NK-92 (cell line): ENCODE measurements around the gene RBFA.
"Not testable (repeated sequence)": the region's sequence is repeated elsewhere in the genome, so short reads cannot be mapped to it uniquely, and the experiment has no call there.

Source experiments
- DNase-seq: peaks from one replicate; lab custom pipeline; 2025; ENCODE audit not compliant: unreplicated experiment; lab: John Stamatoyannopoulos, UW

The RBFA gene

DNA sequence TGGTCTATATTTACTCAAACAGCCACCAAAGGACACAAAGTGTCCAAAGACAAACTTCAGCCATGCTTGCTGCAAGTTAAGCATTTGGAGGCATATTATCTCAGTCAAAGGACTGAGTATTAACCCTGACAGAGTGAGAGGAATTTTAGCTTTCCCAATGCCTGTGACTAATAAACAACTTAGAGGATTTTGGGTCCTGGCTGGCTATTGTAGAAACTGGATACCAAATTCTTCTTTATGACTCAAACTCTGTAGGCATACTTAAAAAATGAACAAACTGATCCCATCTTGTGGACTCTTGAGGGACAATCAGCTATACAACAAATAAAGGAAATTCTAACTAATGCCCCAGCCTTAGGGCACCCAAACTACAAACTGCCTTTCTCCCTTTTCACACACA lies 6.5 kb upstream of the RBFA start:
- DNase-seq, result not testable (repeated sequence)

DNA sequence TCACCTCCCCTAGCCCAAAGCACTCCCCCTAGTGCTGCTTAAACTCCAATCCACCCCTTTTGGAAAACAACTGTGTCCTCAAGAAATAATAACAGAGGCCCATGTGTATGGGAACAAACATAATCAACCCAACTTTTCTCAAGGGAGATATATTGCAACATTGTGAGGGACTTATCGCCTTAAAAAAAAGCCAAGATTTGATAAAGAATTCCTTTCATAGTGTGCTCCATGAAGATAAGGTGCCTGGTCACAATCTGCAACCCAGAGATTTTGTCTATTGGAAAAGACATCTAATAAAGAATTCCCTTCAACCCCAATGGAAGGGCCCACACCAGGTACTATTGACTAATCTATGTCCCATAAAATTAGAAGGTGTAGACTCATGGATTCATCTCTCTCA lies 4.5 kb upstream of the RBFA start:
- DNase-seq, result no peak

DNA sequence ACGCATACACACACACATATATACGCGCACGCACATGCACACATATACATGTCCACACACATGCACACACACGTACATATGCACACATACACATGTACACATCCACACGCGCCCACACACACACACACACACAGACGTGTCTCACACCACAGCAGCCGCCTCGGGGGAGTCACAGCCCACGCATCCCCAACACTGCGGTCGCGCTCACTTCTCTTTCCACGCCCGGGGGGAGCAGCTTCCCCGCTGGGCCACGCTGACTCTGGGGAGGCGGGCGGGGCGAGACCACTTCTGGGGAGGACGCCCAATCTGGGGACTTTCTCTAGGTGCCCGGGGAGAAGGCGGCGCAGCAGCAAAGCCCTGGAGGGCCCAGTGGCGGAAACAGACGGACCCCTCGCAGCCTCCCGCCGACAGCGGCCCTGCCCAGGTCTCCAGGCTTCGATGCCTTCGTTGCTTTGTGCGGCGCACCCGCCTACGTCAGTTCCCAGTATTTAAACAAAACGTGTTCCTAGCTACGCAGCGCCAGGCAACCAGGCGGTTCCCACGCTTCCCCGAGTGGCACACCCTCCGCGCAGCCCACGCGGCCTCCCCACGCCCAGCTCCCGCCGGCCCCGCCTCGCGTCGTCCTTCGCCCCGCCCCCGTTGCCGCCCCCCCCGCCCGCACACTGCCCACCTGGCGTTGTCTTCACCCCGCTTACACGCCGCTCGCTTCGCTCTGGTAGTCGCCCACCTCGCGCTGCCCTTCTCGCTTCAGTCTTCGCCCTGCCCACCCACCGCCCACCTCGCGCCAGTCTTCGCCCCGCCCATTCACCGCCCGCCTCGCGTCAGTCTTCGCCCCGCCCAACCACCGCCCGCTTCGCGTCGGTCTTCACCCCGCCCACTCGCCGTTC lies 810 bp upstream of the RBFA start:
- DNase-seq, result peak; percentile 94

DNA sequence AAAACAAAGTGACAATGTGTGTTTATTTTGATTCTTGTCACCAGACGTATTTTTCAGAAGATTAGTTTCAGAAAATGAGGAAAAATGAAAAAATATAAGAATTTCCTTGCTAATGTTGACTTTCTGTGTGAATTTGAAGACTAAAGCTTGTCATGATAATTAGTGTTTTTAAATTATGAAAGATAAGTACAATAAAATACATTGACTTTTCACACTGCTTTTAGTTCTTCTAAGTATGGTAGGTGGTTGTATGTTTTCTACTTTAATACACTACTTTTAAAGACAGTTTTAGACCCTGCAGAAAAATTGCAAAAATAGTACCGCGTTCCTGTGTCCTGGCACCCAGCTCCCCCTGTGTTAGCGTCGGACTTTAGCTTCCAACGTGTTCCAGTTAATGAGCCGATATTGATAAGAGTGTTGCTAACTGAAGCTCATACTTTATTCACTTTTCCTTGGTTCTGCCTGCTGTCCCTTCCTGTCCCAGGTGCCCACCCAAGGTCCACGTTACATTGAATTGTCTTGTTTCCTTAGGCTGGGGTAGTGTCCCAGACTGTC lies 695 bp downstream of the RBFA start:
- no peak for DNase-seq

- no peak for DNase-seq
Measured at GRCh38 chr18:80035997-80036396, 1.8 kb downstream of the RBFA start.

DNA sequence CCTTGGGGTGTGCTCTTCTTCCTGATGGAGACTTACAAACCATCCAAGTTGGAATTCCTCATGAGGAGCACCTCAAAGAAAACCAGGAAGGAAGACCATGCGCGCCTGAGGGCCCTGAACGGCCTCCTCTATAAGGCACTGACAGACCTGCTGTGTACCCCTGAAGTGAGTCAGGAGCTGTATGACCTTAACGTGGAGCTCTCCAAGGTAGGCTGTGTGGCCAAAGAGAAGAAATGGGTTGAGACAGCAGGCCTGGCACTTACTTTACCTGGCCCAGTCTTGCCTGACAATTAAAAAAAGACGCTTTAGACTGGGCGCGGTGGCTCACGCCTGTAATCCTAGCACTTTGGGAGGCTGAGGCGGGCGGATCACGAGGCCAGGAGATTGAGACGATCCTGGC lies 3.1 kb downstream of the RBFA start:
- no peak for DNase-seq

- no peak for DNase-seq
Measured at GRCh38 chr18:80037869-80038630, 3.8 kb downstream of the RBFA start.

DNA sequence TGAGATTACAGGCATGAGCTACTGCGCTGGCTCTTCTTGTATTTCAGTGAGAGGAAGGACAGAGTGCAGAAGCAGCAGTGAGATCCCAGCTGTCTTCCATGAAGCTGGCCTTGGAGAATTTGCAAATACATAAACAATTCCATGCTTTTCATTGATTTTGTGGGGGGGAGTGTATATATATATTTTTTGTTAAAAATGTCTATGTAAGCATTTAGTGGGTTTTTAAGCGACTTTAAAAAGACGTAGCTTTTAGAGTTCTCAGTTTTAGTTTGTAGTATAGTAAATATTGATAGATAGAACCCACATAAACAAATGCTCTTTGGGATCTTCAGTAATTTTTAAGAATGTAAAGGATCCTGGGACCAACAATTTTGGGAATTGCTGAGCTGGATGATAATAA lies 6.3 kb downstream of the RBFA start:
- DNase-seq, result no peak

DNA sequence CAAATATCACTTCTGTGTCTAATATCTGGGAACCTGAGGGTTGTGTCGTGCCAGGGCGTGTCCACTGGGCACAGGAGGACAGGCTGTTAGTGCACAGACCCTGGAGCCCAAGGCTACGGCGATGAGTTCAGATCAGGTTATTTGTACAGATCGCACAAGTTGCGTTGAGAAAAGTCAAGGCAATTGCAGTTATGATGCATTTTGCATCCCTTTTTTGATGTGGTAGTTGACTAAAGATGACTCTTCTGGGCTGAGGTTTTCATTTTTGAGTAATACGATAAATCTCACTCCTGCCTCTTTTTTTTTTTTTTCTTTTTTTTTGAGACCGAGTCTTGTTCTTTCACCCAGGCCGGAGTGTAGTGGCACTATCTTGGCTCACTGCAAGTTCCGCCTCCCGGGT lies 7.2 kb downstream of the RBFA start:
- DNase-seq, result no peak

DNA sequence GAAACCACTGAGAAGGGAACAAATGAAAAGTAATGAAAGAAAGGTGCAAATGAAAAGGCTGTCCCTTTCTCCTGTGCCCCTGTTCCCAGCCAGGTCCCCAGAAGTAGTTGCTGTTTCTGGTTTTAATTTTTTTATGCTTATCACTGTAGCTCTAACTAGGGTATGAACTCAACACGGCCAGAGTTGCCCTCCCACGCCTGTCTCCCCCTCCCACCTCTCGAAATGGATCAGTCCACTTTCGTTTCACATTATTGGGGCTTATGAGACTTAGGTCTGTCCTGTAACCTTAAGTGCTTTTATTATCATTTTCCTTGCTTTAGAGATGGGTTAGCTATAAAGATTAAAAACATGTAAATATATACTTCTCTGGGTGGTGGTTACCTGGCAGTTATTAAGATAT lies 8.6 kb downstream of the RBFA start:
- DNase-seq, result no peak

DNA sequence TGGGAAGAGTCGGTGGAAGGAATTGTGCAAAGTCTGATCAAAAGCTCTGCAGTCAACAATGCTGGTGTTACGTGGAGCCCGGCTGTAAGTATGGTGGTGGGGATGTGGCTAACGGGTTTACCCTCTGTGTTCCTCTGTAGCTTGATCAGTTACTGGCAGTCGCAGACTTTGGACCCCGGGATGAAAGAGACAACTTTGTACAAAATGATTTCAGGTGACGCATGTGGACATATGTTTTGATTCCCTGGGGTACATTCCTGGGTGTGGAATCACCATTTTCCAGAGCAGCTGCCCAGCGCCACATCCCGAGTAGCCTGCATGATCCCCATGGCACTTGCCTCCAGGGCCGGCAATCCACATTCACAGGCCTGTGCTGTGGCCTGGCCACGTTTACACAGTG lies 9.8 kb downstream of the RBFA start:
- no peak for DNase-seq

DNA sequence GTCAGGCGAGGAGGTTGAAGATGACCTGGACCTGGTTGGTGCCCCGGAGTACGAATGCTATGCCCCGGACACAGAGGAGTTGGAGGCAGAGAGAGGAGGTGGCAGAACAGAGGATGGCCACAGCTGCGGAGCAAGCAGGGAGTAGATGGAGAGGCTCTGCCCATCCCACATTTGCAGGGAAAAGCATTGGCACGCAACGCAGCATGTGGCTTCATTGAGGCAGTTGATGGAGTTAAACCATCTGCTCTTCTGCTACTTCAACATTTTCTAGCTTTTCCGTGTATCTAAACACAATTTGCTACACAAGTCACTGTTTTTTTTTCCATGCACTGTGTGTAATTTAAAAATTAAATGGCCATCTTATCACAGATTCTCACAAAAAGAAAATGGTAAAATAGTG lies 11.8 kb downstream of the RBFA start:
- DNase-seq, result no peak

DNA sequence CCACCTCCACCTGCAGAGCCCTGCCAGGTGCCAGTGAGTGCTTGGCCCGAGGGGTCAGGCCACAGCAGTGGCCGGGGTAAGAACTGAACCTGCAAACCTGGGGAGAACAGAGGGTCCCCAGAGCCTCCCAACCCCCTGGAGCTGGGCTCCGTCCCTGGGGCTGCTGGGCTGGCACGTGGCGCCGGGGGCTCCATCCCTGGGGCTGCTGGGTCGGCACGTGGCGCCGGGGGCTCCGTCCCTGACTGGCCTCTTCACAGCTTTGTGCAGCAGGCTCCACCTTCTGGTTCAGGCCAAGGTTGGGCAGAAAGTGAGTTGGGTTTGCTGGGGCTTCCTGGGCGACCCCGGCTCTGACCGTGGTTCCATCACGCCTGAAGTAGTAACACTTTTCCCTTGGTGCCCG lies 12.2 kb downstream of the RBFA start:
- DNase-seq, result no peak

GRCh38 chr18:80046961-80047541 lies 12.8 kb downstream of the RBFA start:
- no peak for DNase-seq

- DNase-seq, result no peak
Measured at GRCh38 chr18:80050797-80051196, 16.6 kb downstream of the RBFA start.

DNA sequence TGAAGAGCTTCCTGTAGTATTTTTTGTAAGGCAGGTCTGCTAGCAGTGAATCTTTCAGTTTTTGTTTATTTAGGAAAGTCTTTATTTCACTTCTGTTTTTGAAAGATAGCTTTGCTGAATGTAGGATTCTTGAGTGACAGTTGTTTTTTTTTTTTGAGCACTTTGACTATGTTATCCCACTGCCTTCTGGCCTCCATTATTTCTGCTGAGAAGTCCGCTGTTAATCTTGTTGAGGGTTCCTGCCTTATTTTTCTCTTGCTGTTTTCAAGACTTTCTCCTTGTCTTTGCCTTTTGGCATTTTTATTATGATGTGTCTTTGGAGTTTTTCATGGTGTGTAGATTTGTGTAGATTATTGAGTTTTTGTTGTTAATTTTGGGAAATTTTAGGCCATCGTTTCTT lies 21.9 kb downstream of the RBFA start:
- DNase-seq, result no peak

GRCh38 chr18:80059945-80060344 lies 25.7 kb downstream of the RBFA start:
- DNase-seq, result no peak

DNA sequence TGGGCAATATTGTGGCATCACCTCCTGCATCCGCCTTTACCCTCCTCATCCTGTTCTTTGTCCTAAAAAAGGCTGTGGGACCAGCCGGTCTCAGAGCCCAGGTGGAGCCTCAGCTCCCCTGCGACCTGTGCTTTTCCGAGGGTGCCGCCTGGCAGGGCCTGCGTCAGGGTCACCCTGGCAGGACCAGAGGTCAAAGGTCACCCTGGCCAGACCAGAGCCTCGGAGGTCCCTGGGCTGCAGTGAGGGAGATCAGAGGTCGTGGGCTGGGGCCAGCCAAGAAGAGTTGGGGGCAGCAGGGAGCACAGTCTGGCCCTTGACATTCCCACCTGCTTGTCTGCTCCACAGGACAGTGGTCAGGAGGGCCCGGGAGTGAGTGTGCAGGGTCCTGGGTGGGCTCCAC lies 31.5 kb downstream of the RBFA start:
- DNase-seq, result no peak

GRCh38 chr18:80067321-80067720 lies 33.1 kb downstream of the RBFA start:
- DNase-seq, result no peak

GRCh38 chr18:80067897-80068296 lies 33.7 kb downstream of the RBFA start:
- DNase-seq, result no peak

DNA sequence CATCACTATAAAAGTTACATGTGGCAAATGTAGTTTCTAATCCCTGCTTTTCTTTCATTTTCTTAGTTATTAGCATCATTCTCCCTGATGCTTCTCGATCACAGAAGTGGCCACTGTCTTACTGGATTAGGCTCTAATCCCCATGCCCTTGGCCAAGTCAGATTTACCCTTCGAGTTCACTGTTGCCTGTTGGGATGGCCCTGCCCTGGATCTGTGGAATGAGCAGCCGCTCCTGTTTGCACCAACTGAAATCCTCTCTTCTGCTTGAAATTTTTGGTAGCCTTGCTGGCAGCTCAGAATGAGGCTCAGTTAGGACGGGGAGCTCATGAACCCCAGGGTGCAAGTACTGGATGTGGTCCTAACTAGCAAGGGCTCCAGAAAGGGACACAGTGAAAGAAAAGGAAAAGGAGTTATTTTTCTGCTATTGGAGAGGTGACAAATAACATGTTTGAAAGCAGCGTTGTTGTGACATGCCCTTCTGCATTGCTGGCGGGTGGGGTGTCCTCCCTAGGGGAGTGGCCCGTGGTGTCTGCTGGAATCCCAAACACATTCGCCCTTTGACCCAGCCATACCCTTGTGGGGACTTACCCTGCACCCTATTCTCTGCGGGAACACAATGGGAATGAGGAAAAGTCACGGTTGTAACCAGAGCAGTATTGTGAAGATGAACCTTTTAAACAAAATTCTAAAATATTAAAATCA lies 34.5 kb downstream of the RBFA start:
- no peak for DNase-seq
